NCI-H2227 (cell line): ENCODE results near the gene MAPK8IP3.

Experiments used
- DNase-seq: peaks from one replicate; lab custom pipeline; 2025; ENCODE audit not compliant: unreplicated experiment; lab: John Stamatoyannopoulos, UW

Gene MAPK8IP3

GRCh38 chr16:1800701-1801100 lies 94.7 kb downstream of the MAPK8IP3 start:
- DNase-seq: no peak

GRCh38 chr16:1807626-1808025 lies 101.6 kb downstream of the MAPK8IP3 start:
- DNase-seq: no peak

GRCh38 chr16:1808691-1809090 lies 102.7 kb downstream of the MAPK8IP3 start:
- DNase-seq: no peak

GRCh38 chr16:1809281-1809801 lies 103.3 kb downstream of the MAPK8IP3 start:
- DNase-seq: no peak

- DNase-seq: no peak
Measured at GRCh38 chr16:1810106-1810505, 104.1 kb downstream of the MAPK8IP3 start.

- no peak for DNase-seq
Measured at GRCh38 chr16:1810536-1810935, 104.5 kb downstream of the MAPK8IP3 start.

- DNase-seq: peak; percentile 80
Measured at GRCh38 chr16:1812732-1813163, 106.8 kb downstream of the MAPK8IP3 start.

GRCh38 chr16:1815461-1815860 lies 109.5 kb downstream of the MAPK8IP3 start:
- DNase-seq: no peak

GRCh38 chr16:1816396-1817275 lies 110.6 kb downstream of the MAPK8IP3 start:
- no peak for DNase-seq

GRCh38 chr16:1817276-1817589 lies 111.2 kb downstream of the MAPK8IP3 start:
- DNase-seq: no peak

- DNase-seq: no peak
Measured at GRCh38 chr16:1817716-1818115, 111.7 kb downstream of the MAPK8IP3 start.

GRCh38 chr16:1818204-1818872 lies 112.3 kb downstream of the MAPK8IP3 start:
- no peak for DNase-seq

GRCh38 chr16:1818873-1819525 lies 113.0 kb downstream of the MAPK8IP3 start:
- DNase-seq: no peak

GRCh38 chr16:1819611-1820010 lies 113.6 kb downstream of the MAPK8IP3 start:
- no peak for DNase-seq
